ENCODE data around the gene OR6S1. TPM values are rescaled to one million over a fixed set of nuclear protein-coding genes. Genes with fewer than 3 reads are reported as not detected.
"Not testable (repeated sequence)": the region's sequence is repeated elsewhere in the genome, so short reads cannot be mapped to it uniquely, and the experiment has no call there.

Gene OR6S1
- total and polyA plus RNA-seq, 2 experiments from 2014 or later = not detected

DNA sequence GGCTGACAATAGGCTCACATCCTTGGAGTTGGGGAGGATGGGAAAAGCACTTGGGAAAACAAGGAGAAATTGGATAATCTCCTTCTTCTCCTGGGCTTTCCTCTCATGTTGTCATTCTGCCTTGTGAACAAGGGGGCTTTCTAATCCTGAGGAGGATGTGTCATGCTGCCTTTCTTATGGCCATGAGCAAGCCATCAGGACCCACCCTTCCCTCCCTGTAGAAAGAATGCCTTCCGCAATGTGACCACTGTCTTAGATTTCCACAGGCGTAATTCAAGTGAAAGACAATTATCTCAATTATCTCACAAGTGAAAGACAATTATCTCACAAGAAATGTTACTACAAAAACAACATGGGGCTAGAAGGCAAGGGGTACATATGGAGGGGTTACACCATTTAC lies 3.0 kb upstream of the OR6S1 start (continued):
- TF ChIP-seq REST (IDR thresholded peaks at IDR 0.05; ENCODE audit: unreplicated experiment) (no peak), ETS1 (IDR thresholded peaks at IDR 0.05) (no peak), JUNB (IDR thresholded peaks at IDR 0.05; ENCODE audit: unreplicated experiment) (no peak), ZNF114 (CRISPR knock-in tag; IDR thresholded peaks at IDR 0.05) (no peak)

DNA sequence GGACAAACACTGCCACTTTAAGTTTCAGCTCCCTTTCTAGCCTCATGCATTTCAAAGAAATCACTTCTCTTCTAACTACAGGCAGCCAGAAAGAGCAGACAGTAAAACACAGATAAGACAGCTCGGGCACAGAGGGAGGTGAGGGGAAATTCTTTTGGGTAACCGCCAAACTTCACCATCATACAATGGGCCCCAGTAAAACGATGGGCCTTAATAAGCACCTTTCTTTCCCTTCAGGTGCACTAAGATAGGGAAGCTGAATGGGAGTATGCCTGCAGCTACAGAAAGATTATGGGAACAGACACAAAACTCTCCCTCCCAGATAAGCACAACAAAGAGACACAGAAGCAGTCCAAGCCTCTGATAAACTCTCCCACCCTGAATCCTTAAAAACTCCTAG lies 1.3 kb upstream of the OR6S1 start:
- not testable (repeated sequence) for H3K4me3 ChIP-seq; H3K36me3 ChIP-seq (ENCODE audit: insufficient read depth); H3K9me3 Mint-ChIP-seq; H3K27me3 ChIP-seq (ENCODE audit: insufficient read depth); H3F3A ChIP-seq (replicated peaks; ENCODE audit: low read depth); H2AFZ ChIP-seq; ATAC-seq; H3K4me1 Mint-ChIP-seq; DNase-seq (ENCODE audit: low spot score); H3K27ac Mint-ChIP-seq; H3K27me3 Mint-ChIP-seq (ENCODE audit: insufficient read depth, low read depth, poor library complexity); H3K9me2 ChIP-seq (ENCODE audit: insufficient read depth); H3K4me3 Mint-ChIP-seq; H3K36me3 Mint-ChIP-seq (ENCODE audit: low read depth); H4K20me1 ChIP-seq (replicated peaks; ENCODE audit: insufficient read depth); H3K27ac ChIP-seq (ENCODE audit: low read depth); H3K4me1 ChIP-seq (ENCODE audit: insufficient read depth); H3K79me2 ChIP-seq (replicated peaks; ENCODE audit: insufficient read depth); H3K4me2 ChIP-seq

GRCh38 chr14:20642182-20642581 lies 691 bp upstream of the OR6S1 start:
- no peak for DNase-seq (ENCODE audit: low spot score)
- Histone ChIP-seq H2AFZ (no peak overlapping the region), H3K9me2 (ENCODE audit: insufficient read depth) (no peaks in the 10 kb centered on the region), H3F3A (replicated peaks; ENCODE audit: low read depth) (no peaks in the 10 kb centered on the region), H3K4me1 (ENCODE audit: insufficient read depth) (no peaks in the 10 kb centered on the region), H3K4me3 (no peak overlapping the region), H3K4me2 (no peak overlapping the region), H3K36me3 (ENCODE audit: insufficient read depth) (no peaks in the 10 kb centered on the region), H3K27me3 (ENCODE audit: insufficient read depth) (no peaks in the 10 kb centered on the region), H3K79me2 (replicated peaks; ENCODE audit: insufficient read depth) (no peaks in the 10 kb centered on the region), H4K20me1 (replicated peaks; ENCODE audit: insufficient read depth) (no peaks in the 10 kb centered on the region), H3K27ac (ENCODE audit: low read depth) (no peak overlapping the region)
- ATAC-seq = no peak
- TF ChIP-seq ZNF331 (CRISPR knock-in tag; IDR thresholded peaks at IDR 0.05; ENCODE audit: low read depth) = no peak
- no peak for TF ChIP-seq ZNF462 (CRISPR knock-in tag; IDR thresholded peaks at IDR 0.05)
- no peak for TF ChIP-seq ZNF114 (CRISPR knock-in tag; IDR thresholded peaks at IDR 0.05)
- no peak for TF ChIP-seq ETS1 (IDR thresholded peaks at IDR 0.05)
- H3K36me3 Mint-ChIP-seq (ENCODE audit: low read depth) = no peaks in the 10 kb centered on the region
- no peaks in the 10 kb centered on the region for H3K4me1 Mint-ChIP-seq
- H3K27me3 Mint-ChIP-seq (ENCODE audit: insufficient read depth, low read depth, poor library complexity) = peaks cover 2% of the 10 kb centered on the region
- no peak overlapping the region for H3K4me3 Mint-ChIP-seq
- no peaks in the 10 kb centered on the region for H3K9me3 Mint-ChIP-seq
- H3K27ac Mint-ChIP-seq = no peak overlapping the region
